HG03196 (cell line): ENCODE measurements around the gene PCDHGA1.

Experiments
- ATAC-seq: cut with Tn5 transposase; IDR thresholded peaks from one replicate; pipeline ENCODE4 v1.9.1; 2021; ENCODE audit not compliant: unreplicated experiment

The PCDHGA1 gene

DNA sequence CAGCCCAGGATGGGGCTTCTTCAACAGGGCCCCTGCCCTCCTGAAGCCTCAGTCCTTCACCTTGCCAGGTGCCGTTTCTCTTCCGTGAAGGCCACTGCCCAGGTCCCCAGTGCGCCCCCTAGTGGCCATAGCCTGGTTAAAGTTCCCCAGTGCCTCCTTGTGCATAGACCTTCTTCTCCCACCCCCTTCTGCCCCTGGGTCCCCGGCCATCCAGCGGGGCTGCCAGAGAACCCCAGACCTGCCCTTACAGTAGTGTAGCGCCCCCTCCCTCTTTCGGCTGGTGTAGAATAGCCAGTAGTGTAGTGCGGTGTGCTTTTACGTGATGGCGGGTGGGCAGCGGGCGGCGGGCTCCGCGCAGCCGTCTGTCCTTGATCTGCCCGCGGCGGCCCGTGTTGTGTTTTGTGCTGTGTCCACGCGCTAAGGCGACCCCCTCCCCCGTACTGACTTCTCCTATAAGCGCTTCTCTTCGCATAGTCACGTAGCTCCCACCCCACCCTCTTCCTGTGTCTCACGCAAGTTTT, 182.1 kb downstream of the PCDHGA1 start:
- ATAC-seq: no peak

DNA sequence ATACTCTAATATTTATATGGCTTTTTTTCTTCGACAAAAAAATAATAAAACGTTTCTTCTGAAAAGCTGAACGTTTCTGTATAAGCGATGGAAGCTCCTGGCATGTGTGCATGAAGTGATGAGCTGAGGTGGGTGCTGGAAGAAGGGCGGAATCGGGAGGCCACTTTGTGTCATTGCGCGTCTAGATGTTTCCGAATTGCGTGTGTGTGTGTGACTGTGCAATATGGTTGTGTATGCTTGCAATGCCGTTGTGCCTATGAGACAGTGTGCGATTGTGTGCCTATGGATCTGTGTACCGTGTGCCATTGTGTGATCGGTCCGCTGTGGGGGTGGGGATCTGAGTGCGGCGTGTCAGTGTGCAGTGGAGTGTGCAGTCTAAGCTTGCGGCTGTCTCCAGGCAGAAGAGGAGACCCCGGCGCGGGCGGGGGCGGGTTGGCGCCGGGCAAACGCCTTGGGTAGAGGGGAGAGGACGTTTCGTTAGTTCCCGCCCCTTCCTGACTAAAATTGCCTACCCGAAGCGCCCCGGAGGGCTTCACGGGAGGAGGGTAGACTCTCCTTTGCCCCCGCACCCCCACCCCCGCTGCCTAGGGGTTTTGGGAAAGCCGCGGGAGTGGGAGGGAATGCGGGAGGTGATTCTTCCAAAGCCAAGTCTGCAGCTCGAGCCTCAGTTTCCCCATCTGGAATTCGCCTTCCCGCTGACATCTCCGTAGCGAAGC, 182.8 kb downstream of the PCDHGA1 start:
- ATAC-seq: no peak

DNA sequence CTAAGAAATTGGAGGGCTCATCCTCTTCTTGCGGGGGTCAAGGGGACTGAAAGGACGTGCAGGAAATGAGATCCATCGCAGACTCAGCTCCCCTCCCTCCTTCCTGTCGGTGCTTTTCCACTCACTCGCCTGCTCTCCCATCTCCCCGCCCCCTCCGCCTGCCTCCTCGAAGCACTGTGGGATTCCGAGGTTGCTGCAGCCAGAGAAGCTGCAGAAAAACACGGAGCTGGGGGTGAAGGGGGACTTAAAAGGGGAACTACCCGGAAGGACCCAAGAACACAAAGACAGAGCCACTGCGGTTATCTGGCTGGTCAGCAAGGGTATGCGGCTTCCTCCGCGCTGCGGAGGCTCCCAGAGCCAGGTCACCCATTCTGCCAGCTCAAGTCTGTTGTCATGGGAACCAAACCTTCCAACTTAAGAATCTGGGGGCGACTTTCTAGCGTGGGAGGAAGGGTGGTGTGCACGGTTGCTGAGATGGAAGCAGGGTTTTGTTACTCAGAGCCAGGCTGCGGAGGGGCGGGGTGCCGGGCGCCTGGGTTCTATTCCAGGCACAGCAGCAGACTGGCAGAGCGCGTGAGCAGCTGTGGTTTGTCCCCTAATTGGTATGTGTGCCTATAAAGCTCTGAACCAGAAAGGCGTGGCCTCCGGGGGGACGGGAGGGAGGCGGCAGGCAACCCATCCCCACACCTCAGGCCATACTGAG, 183.5 kb downstream of the PCDHGA1 start:
- peak; percentile 24 for ATAC-seq

DNA sequence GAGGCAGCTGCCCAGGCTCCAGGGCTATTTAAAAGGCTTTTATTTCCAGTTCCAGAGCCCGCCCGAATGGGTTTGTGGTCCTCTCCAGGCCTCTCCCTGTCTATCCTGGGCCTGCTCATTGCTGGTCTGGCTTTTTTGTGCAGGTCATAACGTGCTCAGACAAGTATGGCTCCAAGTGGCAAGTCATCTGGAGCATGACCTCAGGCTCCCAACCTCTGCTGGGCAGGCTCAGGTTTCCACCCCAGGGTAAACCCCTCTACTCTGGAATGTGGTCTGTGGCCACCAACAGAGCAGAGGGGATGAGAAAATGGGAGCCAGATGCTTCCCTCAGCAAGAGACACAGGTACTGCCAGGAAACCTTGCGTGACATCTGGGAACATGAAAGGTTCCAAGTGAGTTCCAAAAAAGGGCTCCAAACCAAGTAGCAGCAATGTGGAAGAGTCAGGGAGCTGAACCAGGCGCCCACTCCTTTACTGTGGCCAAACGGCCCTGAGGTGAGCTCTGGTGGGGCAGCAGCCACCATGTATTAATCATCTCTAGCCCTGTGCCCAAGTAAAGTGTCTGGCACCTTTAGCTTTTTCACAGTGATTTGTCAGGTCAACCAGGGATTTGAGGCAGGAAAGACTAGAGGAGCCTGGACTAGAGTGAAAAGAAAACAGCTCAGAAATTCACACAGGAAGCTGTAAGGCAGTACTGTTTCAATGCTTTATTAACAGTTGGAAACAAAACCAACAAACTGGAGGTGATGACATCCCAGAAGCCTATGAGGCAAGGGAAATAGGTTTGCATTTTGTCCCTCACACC, 184.2 kb downstream of the PCDHGA1 start:
- ATAC-seq: peak; percentile 13

DNA sequence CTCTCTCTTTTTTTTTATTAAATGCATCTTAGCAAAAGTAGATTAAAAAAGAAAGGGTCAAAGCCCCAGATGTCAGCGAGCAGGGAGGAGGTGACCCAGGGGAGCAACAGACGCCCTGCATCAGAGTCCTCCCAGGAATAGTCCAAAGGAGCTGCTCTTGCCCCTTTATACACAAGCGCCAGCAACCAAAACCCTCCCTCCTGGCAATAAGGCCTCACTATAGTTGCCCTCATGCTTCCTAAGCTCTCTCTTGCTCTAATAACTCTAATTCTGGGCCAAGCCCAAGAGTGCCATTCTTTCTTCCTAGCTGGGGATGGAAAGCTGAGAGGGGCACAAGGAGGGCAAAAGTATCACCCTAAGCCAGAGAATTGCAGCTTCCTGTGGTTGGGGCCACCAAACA, 184.8 kb downstream of the PCDHGA1 start:
- ATAC-seq: no peak

DNA sequence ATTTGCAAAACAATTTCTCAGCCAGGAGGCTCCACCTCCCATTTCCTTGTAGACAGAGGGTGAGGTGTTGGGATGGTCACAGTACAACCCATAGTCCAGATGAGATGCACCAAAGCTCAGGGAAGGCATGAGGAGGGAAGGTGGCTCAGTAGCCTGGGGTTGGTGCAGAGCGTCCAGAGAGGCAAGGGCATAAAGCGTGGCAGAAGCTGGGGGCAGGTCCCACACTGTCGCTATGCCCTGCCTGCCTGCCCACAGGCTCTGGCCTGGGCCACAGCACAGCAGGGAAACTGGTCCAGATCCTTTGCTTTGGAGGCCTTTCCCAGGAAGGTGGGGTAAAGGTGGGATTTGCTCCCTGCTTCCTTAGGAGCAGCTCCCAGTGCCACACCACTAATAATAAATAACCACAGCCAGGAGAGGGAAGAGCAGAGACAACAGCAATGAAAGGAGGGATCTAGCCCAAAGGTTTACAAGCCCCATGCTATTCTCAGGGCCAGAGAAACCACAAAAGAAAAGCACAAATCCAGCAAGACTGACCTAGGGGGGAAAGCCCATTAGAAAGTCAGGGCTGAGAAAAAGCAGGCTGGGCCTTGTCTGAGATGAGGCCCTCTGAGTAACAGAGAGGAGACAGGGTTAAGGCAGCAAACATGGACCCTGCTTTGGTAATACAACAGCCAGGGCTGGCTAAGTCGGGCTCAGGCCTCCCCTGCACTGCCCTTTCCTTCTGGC, 185.8 kb downstream of the PCDHGA1 start:
- ATAC-seq: no peak

DNA sequence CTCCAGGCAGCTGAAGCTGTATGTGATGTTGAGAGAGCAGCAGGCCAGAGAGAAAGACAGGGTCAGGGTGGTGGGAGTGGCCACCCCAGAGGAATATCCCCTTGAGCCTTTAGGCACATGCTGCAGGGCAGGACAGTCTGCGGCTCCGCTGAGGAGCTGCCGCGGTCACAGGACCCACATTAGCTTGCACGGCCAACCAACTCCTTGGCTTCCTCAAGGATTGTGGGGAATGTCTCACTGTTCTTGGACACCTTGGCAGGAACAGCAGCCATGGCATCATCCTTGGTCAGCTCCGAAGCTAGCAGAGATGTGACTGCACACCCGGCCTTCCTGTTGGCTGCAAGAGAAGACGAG, 186.3 kb downstream of the PCDHGA1 start:
- ATAC-seq: no peak

DNA sequence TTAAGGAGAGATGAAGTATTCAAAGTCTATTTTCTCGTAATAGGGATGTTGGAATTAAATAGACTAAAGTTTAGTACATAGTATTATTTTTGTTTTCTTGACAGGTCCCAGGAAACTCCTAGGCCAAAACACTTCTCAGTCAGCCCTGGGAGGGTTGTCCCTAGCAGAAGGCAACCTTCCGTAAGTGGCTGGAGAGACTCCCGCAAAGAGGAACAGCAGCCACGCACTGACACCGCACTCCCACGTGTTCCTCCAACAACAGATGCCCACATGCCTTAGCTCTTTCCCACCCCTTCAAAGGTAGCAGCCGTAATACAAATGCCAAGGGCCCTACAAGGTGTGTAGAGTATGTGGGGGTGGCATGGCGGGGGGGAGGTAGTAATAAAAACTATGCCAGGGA, 187.0 kb downstream of the PCDHGA1 start:
- ATAC-seq: no peak

DNA sequence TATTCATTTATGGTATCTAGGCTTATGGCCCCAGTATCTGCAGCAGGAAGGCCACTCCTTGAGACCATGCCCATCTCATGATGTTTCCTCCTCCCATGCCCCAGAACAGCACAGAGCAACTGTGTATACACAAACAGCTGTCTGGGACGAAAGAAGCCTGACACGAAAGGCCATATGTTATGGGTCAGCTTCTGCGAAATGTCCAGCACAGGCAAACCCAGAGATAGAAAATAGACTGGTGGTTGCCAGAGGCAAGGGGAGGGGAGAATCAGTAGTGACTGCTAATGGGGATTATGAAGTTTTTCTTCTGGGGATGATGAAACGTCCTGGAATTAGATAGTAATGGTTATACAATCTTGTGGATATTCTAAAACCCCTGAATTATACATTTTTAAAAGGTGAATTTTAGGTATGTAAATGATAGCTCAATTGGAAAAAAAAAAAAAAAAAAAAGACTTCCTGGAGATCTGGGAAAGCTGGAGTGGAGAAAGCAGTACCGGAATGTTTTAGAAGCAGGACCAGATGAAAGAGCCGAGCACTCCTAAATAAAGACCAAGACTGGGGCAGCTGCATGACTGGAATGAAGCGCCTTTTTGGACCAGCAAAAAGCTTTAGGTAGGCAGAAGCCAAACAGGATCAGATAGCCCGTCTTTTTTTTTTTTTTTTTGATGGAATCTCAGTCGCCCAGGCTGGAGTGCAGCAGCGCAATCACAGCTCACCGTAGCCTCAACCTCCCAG, 187.7 kb downstream of the PCDHGA1 start:
- ATAC-seq: no peak

DNA sequence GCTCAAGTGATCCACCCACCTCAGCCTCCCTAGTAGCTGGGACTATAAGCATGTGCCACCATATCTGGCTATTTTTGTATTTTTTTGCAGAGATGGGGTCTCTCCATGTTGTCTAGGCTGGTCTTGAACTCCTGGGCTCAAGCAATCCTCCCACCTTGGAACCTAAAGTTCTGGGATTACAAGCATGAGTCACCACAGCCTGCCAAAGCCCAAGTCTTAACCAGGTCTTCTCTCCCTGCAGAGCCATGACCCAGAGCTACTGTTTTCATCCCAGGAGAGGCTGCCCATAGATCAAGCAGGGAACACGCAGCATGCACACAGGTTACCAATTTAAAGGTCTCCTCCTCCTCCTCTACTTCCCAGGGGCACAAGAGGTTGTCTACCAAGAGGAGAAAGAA, 188.3 kb downstream of the PCDHGA1 start:
- ATAC-seq: no peak

DNA sequence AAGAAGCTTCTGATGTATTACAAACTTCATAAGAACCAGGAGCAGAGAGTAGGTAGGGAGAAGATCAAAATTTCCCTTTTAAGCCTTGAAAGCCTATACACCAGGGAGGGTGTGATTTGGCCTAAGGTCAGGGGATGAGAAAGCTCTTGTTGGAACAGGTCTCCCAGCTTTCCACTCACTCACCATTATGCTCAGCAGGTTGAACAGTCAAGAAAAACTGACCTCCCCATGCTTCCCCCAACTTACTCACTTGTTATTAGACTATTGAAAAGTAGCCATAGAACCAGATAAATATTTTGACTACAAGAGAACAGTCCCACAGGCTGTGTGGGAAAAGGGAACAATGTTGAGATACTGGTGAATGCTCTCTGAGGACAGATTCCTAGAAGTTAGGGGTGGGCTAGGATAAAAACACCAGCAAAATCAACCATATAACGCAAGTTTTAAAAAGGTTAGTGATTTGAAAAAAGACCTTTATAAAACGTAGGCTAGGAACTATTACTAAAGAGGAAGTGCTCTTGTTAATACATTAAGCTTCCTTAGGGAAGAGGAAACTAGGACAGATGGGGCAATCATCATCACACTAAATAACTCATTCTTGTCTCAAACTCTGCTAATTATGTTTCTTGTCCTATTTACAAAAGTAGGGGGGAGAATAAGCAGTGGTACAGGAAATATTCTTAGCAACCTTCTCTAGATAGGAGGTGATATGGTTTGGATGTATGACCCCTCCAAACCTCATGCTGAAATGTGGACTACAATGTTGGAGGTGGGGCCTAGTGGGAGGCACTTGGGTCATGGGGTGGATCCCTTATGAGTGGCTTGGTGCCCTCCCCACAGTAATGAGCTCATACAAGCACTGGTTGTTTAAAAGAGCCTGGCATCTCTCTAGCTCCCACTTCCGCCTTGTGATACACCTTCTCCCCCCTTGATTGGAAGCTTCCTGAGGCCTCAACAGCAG, 189.6 kb downstream of the PCDHGA1 start:
- ATAC-seq: no peak

DNA sequence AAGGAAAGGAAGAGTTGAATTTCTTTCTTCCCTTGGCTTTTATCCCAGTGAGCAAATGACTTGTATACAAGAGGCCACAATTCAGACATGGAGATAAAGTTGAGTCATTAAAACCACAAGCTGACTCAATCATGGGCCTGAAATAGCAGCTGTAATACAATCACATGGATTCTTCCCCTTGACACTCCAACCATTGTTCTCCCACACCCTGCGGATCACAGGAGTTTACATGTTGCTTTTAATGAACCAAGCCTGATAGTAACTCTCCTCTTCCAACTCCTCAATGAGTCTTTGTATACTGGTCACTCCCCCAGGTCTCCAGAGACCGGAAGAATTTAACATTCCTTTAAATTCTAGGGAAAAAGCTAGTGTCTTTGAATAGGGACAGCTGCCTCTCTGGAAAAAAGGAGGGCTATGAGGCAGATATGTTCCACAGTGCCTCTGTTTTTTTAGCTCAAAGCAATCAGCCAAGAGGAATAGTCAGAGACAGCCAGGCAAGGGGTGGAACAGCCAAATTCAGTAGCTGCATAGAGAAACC, 191.0 kb downstream of the PCDHGA1 start:
- no peak for ATAC-seq

DNA sequence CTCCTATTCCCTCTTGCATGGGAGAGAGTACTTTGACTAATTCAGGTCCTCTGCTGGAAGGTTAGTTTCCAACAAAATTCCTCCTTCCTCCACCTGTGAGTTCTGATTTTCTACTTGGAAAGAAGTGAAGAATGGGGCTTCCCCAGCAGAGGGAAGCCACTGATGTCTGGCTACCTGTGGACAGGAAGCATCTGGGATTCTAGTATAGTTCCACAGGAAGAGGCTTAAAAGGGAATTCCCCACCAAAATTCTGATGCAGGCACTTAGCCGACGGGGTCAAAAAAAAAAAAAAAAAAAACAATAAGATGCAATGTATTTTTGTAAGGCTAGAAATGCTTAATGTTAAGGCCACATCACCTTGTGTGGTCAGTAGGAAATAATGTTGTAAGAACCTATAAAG, 192.0 kb downstream of the PCDHGA1 start:
- no peak for ATAC-seq

DNA sequence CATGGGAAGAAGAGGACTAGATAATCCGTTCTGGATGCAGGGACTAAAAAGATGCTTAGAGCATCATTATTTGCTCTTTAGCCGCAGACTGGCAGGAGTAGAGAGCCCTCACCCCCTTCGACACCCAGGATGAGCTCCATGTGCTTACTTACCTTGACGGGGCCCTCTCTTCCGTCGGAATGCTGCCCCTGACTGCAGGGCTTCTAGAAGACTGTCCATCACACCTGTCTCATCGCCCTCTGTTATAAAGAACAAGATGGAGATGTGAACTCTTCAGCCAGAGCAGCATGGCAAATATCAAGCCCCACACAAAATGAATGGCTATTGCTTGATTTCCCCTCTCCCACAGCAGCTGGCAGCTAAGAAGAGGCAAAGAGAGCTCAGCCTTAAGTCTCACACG, 193.7 kb downstream of the PCDHGA1 start:
- ATAC-seq: no peak

DNA sequence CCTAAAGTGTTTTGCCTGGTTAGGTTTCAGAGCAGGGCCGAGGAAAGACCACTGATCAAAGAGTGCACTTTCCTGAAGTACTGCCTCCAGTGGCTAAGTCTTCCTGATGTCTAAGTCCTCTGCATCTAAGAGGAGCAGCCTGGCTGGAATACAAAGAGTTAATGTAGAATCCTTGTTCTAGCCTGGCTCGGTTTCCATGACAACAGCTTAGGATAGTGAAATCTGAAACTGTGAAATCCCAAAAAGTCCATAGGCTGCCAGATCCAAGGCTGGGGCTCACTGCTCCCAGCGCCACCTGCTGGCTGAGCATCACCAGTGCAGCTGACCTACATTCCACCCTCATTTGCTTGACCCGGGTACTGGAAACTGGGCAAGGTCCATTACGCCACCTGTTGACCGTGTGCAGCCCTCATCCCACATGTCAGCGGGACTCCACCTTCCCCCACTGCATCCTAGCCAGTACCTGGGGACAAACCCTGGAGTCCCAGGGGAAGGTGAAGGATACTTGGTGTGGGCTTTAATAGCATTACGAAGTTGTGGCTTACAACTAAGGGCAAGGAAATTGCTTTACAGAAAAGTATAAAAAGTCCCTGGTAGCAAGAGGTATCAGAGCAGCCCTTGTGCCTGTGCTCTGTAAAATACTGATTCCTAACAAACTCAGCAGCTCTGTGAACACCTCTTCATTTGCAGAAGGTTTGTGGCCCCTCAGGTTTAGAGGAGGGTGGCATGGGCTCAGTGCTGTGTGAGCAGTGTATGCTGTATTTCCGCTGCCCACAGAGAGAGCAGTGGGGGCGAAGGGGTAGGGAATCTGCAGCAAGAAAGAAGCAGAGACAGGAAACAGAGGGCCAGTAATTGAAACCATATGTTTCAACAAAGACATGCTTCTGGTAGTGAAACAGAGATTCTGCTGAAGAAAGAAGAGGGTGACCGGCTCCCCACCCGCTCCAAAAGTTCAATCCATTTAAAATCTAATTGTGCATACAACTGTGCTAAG, 194.6 kb downstream of the PCDHGA1 start:
- ATAC-seq: peak; percentile 90

DNA sequence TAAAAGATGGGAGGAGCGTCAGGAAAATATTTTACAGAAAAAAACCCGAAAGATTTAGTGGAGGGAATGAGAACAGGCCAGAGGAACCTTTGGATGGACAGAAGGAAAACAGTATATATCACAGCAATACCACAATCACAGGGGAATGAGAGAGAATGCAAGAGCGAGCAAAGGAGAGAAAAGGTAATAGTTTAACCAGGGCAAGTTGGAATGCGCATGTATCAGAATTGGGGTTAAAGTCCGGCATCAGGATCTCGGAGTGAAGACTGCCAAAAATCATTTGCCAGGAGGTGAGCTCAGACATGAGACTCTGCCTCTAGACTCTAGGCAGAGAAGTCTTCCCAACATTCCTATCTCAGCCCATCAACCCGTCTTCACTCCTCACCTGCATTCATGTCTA, 195.3 kb downstream of the PCDHGA1 start:
- ATAC-seq: no peak

DNA sequence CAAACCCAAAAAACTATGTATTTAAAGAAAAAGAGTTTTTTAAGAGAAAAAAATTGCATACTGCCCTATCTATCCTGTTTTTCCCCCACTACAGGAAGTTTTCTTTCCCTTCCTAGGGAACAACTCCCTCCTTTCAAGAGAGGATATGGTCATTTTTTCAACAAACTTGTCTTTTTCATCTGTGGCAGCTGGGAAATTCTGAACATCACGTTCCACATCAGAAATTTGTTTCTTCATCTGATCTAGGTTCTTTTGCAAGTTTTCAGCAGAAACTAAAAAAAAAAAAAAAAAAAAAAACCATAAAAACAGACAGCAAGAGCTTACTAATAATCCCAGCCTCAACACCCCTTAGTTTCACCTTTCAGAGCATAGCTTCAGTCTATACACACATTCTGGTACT, 197.1 kb downstream of the PCDHGA1 start:
- no peak for ATAC-seq
